OCI-LY1 (cell line): ENCODE measurements around the gene PGC.

Source experiments
- EZH2 ChIP-seq: fragments of 200-600 bp; sonication (generic), shearing (Covaris generic); IDR thresholded peaks from 2 replicates; pipeline ENCODE4 v1.8.0; 2017; ENCODE audit warnings: borderline replicate concordance, mixed run types, mild to moderate bottlenecking, antibody characterized with exemption, low read length, moderate library complexity, mixed read lengths
- TF ChIP-seq, protein P1 (sequence below): fragments of 200-600 bp; sonication (generic), shearing (Covaris generic); IDR thresholded peaks from 2 replicates; pipeline ENCODE4 v1.5.1; 2017; ENCODE audit warnings: mild to moderate bottlenecking, antibody characterized with exemption, low read length, moderate library complexity, mixed read lengths

DNA sequence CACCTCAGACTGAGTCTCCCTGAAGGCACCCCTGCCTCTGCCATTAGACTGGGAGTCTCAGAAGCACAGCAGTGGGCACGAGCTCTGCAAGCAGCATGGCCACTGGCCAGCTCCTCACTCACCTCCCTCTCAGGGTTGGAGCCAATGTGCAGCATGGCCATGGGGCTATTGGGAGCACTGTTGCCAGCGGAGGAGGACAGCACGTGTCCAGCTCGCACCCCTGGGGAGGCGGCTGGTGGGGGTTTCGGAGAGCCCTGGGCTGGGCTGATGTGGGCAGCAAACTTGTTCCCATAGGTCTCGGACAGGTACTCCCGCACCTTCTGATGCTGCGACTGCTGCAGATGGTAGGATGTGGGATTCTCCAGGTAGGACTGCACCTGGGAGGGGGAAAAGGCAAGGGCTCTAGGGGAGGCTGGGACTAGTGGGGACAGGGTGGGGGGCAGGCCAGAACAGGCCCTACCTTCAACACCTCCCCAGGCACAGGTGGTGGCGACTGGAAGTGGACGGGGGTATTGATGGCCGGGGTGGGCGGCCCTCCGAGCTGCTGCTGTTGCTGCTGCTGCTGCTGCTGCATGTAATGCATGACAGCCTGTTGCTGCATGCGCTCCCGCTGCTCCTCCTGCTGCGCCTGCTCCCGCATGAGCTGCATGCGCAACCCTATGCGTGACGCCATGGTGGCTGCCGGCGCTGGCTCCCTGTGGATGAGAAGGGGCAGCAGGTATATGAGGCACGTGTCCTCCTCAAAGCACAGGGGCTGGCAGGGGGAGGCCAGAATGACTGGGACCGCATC is 56.5 kb downstream of the PGC start:
- TF ChIP-seq, protein P1, sequence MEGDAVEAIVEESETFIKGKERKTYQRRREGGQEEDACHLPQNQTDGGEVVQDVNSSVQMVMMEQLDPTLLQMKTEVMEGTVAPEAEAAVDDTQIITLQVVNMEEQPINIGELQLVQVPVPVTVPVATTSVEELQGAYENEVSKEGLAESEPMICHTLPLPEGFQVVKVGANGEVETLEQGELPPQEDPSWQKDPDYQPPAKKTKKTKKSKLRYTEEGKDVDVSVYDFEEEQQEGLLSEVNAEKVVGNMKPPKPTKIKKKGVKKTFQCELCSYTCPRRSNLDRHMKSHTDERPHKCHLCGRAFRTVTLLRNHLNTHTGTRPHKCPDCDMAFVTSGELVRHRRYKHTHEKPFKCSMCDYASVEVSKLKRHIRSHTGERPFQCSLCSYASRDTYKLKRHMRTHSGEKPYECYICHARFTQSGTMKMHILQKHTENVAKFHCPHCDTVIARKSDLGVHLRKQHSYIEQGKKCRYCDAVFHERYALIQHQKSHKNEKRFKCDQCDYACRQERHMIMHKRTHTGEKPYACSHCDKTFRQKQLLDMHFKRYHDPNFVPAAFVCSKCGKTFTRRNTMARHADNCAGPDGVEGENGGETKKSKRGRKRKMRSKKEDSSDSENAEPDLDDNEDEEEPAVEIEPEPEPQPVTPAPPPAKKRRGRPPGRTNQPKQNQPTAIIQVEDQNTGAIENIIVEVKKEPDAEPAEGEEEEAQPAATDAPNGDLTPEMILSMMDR, result no peak
- no peak for TF ChIP-seq EZH2
